Psoas muscle (tissue), 8 donors: ENCODE data around the gene SIL1. TPM values are rescaled to one million over a fixed set of nuclear protein-coding genes. Genes with fewer than 3 reads are reported as not detected.
A peak's percentile ranks its signal among the peaks of the same experiment; 100 is the strongest.

Experiments used
- ATAC-seq, 4 donors: fragments of 200-7000 bp; cut with Tn5 transposase; one replicate each; pipeline ENCODE4 v1.9.1; 2020; ENCODE audit warnings: moderate library complexity in 3 of 4, mild to moderate bottlenecking in 2 of 4
- DNase-seq, 2 donors: peaks; one replicate each; pipeline ENCODE4 v3.0.0-alpha.2; 2020
- H3K27ac ChIP-seq: fragments of 200-600 bp; one replicate; pipeline ENCODE4 v1.8.0; 2022
- H3K27me3 ChIP-seq, 3 donors: fragments of 200-600 bp in 1 of 3; one replicate each; pipeline versions ENCODE4 v1.6.1 to v1.8.0; 2013 to 2022; ENCODE audit warnings: low read length in 2 of 3, mild to moderate bottlenecking in 2 of 3, moderate library complexity in 1 of 3; ENCODE audit not compliant: insufficient read depth in 3 of 3
- H3K36me3 ChIP-seq, 2 donors: fragments of 200-600 bp in 1 of 2; one replicate each; pipeline versions ENCODE4 v1.6.1 to v1.8.0; 2013 to 2022; ENCODE audit warnings: low read depth in 1 of 2, mild to moderate bottlenecking in 1 of 2, moderate library complexity in 1 of 2; ENCODE audit not compliant: insufficient read depth in 1 of 2
- H3K4me1 ChIP-seq: fragments of 200-600 bp; one replicate; pipeline ENCODE4 v1.8.0; 2022
- H3K4me3 ChIP-seq: fragments of 200-600 bp; one replicate; pipeline ENCODE4 v1.8.0; 2022; ENCODE audit warnings: mild to moderate bottlenecking
- H3K9me3 ChIP-seq: fragments of 200-600 bp; one replicate; pipeline ENCODE4 v1.8.0; 2022
- CTCF ChIP-seq: fragments of 200-600 bp; IDR thresholded peaks from one replicate; pipeline ENCODE4 v1.8.0; 2022; ENCODE audit warnings: antibody characterized with exemption
- WGBS, 3 donors: extraction: QIAGEN DNeasy Blood & Tissue Kit; methylation state at CpG; one replicate each; pipeline versions ENCODE4 v1.1.6 to v1.1.7; 2013; 5-methylcytosine and 5-hydroxymethylcytosine counted together
- intact Hi-C, 2 donors: fragments of 100-400 bp; cut with DNase I; formaldehyde crosslinking; loops; one replicate each; pipeline versions ENCODE4 v1.11.0 to v1.14.2; 2022
- polyA plus RNA-seq, 3 donors: library from polyadenylated mRNA; stranded (reverse); fragments of 200-250 nt; gene quantifications; one replicate each; pipeline ENCODE4 v1.2.3, GENCODE V29; 2013
- total RNA-seq, 4 donors: library from RNA; stranded (reverse); fragmentation: NEBNext Ultra II Directional in 2 of 4; extraction: Animal tissue kit (Norgen Biotek cat#: 25700) in 2 of 4; gene quantifications; one replicate each; pipeline versions ENCODE4 v1.2.1 to v1.2.4, GENCODE V29; 2021 to 2023
- donor health status: healthy with polysubstance abuse.
- donor health status: DM: no; HTN: no; CAD: no; lungs with moderate emphysema.
- donor health status: Bipolar disorder and iron deficiency.
- donor health status: healthy.
- donor health status: DM: yes; HTN: yes; CAD: no.
- donor health status: DM: no; HTN: no; CAD: no.
- donor health status: DM: no; HTN: no; CAD: no.
- donor health status: DM: yes; HTN: yes; CAD: no.

Gene SIL1
- total and polyA plus RNA-seq, 7 donors: 27.1 to 52.9 (median 41.0) TPM

- H3K4me1 ChIP-seq: peaks cover 22% of the 10 kb centered on the region
- H3K9me3 ChIP-seq: no peaks in the 10 kb centered on the region
- no peak overlapping the region for H3K4me3 ChIP-seq
- no peak for DNase-seq
- 53 to 61% (median 58%) methylated on average over 5 of the region's 5 CpGs for WGBS, 3 donors
- H3K27ac ChIP-seq: no peak overlapping the region
- H3K27me3 ChIP-seq: no peaks in the 10 kb centered on the region
- ATAC-seq: peak; percentile 65 to 90 (median 84)
- peaks cover 0 to 2% of the 10 kb centered on the region in 2 donors for H3K36me3 ChIP-seq
- peak; percentile 37 for TF ChIP-seq CTCF
- intact Hi-C loops: loop anchor here (5.0 kb wide), 2 partner anchors 51 to 171 kb away; no protein-coding TSS in a partner anchor
These were observed 106.6 kb downstream of the SIL1 start for GRCh38 chr5:139091439-139092156.

GRCh38 chr5:139090581-139090980, 107.6 kb downstream of the SIL1 start:
- WGBS, 3 donors: 97 to 99% (median 98%) methylated on average over 5 of the region's 5 CpGs
- Histone ChIP-seq H3K9me3 (no peaks in the 10 kb centered on the region), H3K27ac (no peak overlapping the region), H3K36me3 (peaks cover 0 to 2% of the 10 kb centered on the region in 2 donors), H3K4me3 (no peak overlapping the region), H3K4me1 (peaks cover 22% of the 10 kb centered on the region), H3K27me3 (no peaks in the 10 kb centered on the region)
- no peak for TF ChIP-seq CTCF
- intact Hi-C loops: loop anchor here (5.0 kb wide), 2 partner anchors 52 to 172 kb away; no protein-coding TSS in a partner anchor
- no peak for ATAC-seq
- DNase-seq: no peak

- DNase-seq: no peak
- 22 to 53% (median 50%) methylated on average over 1 of the region's 1 CpG for WGBS, 3 donors
- no peaks in the 10 kb centered on the region for H3K9me3 ChIP-seq
- intact Hi-C loops: no loop called here
- no peak for ATAC-seq
- no peak for TF ChIP-seq CTCF
- no peak overlapping the region for H3K27ac ChIP-seq
- peaks cover 0 to 2% of the 10 kb centered on the region in 2 donors for H3K36me3 ChIP-seq
- no peaks in the 10 kb centered on the region for H3K27me3 ChIP-seq
- H3K4me3 ChIP-seq: no peak overlapping the region
- H3K4me1 ChIP-seq: peaks cover 19% of the 10 kb centered on the region
These were observed 110.1 kb downstream of the SIL1 start for GRCh38 chr5:139088024-139088423.

- no peak overlapping the region for H3K4me3 ChIP-seq
- intact Hi-C loops: no loop called here
- TF ChIP-seq CTCF: no peak
- 81 to 91% (median 87%) methylated on average over 2 of the region's 2 CpGs for WGBS, 3 donors
- no peaks in the 10 kb centered on the region for H3K4me1 ChIP-seq
- no peak overlapping the region for H3K27ac ChIP-seq
- DNase-seq: no peak
- H3K9me3 ChIP-seq: no peaks in the 10 kb centered on the region
- H3K27me3 ChIP-seq: no peaks in the 10 kb centered on the region
- no peak for ATAC-seq
- peaks cover 0 to 2% of the 10 kb centered on the region in 2 donors for H3K36me3 ChIP-seq
These were observed 115.2 kb downstream of the SIL1 start for GRCh38 chr5:139082813-139083498.
